GM19240 (cell line): ENCODE results near the gene GPX8.

ENCODE experiments used
- DNase-seq: peaks from one replicate; pipeline ENCODE4 v3.0.0; 2011; ENCODE audit warnings: low spot score; ENCODE audit not compliant: insufficient read length

GPX8 gene

GRCh38 chr5:55172051-55172899, 12.3 kb downstream of the GPX8 start:
- peak; percentile 43 for DNase-seq

DNA sequence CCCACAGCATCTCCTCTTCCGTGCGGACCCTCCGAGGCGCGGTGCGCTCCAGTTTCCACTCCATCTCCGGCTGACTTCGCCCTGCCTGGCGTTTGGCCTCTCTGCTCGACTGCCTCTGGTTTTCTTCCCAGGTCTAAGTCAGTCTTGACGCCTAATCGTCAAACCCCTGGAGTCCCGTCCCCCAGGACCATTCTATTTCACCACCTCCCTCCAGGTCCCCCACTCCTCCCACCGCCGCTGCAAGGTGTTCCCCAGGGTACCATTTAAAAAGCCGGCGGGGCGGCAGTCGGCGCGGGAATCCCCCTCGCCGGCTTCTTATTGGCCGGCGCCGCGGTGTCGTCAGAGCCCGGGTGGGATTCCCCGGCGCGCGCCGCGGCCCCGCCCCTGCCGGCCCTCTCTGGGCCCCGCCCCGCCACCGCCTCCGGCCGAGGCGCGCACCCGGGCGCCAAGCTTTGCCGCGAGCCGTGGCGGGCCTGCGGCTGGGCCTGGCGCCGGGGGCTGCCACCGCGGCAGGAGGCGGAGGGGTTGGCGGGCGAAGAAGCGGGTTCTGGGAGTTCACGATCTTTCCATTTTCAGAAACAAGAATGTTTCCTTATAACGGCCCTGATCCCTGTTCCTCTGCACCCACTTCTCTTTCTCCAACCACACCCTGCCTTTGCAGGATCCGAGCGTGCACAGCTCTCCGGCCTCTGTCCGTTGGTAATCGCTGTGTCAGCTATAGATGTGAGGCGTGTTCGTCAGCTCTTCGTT, 13.1 kb downstream of the GPX8 start, which contains the start of gene CDC20B:
Gene CDC20B, minus strand, starts transcription at position 241 of the 750 bp plus-strand sequence. Its CDS starts 177 bp downstream, at position 64.
- DNase-seq, result peak; percentile 84

DNA sequence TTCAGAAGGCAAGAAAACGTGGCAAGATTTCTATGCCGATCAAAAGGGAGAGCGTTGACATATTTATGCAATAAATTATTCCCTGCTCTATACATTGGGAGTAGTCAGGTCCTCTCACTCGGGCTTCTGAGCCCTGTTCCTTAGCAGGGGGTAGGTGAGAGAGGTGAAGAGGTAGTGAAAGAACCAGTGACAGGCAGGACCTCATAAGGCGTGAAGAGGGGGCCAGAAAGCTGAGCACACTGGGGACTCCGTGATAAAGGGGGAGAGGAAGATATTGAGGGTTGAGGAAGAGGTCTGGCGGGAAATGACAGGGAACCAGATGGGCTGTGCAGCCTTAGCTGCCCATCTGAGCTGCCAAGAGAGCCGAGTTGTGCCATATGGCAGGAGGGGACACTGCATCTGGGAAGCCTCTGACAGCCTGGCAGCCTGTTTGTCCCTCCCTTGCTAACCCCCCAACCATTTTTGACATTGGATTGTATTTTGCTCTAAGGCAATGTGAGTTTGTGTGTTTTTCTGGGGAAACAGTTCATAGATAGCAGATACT, 13.8 kb downstream of the GPX8 start:
- DNase-seq, result no peak

DNA sequence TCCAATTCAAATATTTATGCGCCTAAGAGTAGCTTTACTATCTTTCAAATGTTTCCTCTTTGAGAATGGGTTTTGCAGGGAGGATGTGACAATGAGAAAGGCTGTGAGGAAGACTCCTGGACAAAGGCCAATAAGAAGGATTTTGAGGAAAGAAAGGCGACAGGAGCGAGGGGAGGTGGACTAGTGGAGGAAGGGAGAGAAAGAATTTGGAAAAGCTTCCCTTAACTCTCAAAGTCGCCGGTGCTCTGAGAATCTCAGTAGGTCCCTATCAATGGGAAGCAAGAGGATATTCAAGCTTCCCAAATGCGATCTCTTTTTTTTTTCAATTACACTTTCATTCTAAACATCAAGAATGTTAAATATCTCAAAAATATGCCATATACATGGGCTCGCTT, 15.8 kb downstream of the GPX8 start:
- DNase-seq, result no peak

DNA sequence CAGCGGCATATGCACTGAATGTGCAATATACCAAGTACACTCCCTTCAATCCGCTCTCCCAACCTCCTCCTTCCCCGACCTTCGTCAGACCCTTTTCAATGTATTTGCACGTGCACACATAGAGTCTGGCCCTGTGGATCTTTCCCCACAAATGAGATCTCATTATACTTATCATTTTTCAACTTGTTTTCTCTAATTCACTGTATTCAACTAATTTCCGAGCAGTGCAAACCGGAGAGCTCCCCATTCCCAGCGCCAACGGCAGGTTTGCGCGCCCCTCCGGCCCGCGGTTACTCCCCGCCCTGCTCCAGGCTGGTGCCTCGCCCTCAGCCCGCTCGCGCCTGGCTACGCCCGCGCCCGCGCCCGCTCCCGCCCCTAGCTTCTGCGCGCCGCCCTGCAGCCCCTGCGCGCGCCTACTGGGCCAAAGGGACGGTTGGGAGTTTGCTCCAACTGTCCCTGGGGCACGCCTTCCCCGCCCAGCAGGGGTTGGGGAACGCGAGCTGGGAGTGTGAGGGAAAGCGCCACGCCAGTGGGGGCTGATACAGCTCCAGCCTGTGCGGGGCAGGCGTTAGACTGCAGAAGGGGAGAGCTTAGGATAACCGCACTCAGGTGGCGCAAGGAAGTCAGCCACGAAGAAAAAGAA, 16.3 kb downstream of the GPX8 start:
- no peak for DNase-seq

GRCh38 chr5:55177078-55177477, 17.1 kb downstream of the GPX8 start:
- no peak for DNase-seq

- no peak for DNase-seq
Measured at GRCh38 chr5:55180016-55180415, 20.0 kb downstream of the GPX8 start.

DNA sequence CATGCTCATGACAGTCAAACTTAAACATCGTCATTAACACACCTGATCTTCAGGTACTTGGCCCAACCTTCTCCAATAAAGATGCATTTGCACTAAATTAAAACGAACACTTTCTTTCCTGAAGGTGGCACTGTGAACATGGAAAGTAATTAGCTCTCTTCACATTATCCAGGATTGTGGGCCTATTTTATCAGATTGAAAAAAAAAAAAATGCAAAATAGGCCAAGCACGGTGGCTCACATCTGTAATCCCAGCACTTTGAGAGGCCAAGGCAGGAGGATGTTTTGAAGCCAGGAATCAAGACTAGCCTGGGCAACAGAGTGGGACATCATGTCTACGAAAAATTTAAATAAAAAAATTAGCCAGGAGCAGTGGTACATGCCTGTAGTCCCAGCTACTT, 27.4 kb downstream of the GPX8 start:
- no peak for DNase-seq

- no peak for DNase-seq
Measured at GRCh38 chr5:55188656-55189540, 28.9 kb downstream of the GPX8 start.

GRCh38 chr5:55191165-55191564, 31.2 kb downstream of the GPX8 start:
- no peak for DNase-seq

GRCh38 chr5:55205001-55205400, 45.0 kb downstream of the GPX8 start:
- DNase-seq, result no peak

DNA sequence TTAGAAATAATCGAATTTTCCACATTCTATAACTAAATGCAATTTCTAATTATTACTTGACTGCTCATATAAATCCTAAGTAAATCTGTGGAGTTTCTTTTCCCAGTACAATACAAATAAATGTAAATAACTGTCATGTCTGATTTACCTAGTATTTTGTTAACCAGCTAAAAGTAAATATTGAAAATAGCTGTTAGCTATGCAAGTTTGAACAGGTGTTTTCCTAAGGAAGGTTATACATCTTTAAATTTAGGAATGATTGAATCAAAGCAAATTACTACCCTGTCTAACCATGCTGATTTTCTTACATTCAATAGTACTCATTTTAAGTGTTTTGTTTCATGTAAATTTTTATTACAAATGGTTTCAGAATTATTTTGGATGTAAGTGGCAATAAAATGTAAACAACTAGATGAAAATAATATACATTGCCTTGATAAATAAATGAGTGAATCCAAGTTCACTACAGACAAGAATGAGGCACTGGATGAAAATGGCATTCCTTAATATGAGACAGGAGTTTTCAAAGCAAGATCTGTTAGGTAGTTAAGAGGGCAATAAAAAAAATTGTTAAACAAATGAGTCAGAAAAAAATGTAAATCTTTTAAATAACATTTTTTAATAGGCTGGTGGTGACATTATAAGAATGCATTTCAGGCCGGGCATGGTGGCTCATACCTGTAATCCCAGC, 51.4 kb downstream of the GPX8 start:
- no peak for DNase-seq
